GM18507 (cell line): ENCODE measurements around the gene GNLY.
"Not testable (repeated sequence)": the region's sequence is repeated elsewhere in the genome, so short reads cannot be mapped to it uniquely, and the experiment has no call there.

Experiments used
- DNase-seq: peaks from one replicate; pipeline ENCODE4 v3.0.0; 2011; ENCODE audit warnings: low read depth; ENCODE audit not compliant: insufficient read length; ENCODE audit errors: extremely low spot score
- FAIRE-seq: peaks from 2 replicates; lab custom pipeline; 2011; peaks lifted over from hg19 to GRCh38; lab: Jason Lieb, UNC

GNLY gene

DNA sequence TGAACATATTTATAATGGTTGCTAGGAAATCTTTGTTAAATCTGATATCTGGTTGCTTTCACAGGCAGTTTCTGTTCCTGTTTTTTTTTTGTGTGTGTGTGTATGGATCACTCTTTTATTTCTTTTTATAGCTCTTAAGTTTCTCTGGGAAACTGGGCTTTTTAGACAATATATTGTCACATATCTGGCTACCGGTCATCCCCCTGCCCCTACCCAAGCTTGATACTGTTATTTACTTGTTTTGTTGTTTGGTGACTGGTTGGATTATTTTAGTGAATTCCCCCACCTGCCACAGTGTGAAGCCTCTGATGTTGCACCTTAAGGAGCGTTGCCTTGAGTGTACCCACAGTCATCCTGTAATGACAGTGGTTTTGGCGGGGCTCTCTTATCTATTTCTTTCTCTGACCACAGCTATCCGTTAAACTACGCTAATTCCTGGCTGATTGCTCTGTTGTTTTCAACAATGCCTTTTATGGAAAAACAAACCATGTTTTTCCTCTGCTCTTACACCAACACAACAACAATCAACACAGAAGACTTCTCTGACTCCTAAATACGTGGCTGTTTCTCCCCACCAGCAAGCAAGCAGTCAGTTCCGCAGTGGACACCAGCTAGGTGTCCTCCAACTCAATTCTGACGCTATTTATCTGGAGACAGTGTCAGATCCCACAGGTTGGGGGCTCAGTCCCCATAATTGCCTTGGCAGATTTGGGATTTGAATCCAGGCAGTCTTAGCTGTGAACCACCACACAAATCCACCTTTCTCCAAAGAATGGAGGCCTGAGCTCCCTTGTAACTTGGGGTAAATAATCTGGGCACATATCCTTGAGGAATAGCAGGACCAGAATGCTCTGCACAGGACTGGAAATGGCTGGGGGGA lies 10.9 kb downstream of the GNLY start:
- peak; percentile 75 for FAIRE-seq

DNA sequence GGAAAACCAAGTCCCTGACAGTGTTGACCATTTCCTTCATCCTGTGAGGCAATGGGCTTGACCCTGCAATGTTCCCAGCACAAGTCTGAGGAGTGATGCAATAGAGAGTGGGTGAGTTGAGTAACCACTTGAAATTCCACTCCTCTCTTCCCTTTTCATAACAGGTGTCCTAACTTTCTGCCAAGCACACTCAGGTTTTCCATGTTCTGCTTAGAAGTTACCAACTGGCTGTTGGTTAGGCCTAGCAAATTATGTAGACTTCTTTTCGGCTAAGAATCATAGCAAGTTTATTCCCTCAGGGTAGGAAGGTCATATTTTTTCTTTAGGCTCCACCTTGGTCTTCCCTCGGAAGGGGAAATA lies 11.5 kb downstream of the GNLY start:
- DNase-seq (no peak), FAIRE-seq (no peak)

More for the DNA sequence above, 10.9 kb downstream of the GNLY start:
- no peak for DNase-seq

- no peak for DNase-seq
- FAIRE-seq, result no peak
These were observed 11.9 kb downstream of the GNLY start for GRCh38 chr2:85706063-85706462.

GRCh38 chr2:85706599-85707296 lies 12.6 kb downstream of the GNLY start:
- DNase-seq, result no peak
- no peak for FAIRE-seq

- DNase-seq (peak; percentile 50), FAIRE-seq (peak; percentile 90)
These were observed 13.1 kb downstream of the GNLY start for GRCh38 chr2:85707304-85707703.

DNA sequence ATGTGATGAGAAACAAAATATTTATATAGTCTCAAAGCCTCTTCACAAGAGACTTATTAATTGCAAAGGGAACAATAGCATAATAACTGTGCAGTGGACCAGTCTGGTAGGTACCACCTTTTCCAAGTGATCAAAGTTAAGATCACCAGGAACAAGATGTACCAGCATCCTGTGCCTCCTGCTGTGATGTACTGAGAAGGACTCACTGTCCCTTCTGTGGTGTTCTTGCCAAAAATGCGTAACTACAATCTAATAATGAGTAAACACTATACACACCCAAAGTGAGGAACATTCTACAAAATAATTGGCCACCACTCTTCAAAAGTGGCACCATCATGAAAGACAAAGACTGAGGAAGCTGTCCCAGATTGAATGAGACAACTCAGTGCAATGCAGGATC lies 14.5 kb downstream of the GNLY start:
- FAIRE-seq, result no peak

DNA sequence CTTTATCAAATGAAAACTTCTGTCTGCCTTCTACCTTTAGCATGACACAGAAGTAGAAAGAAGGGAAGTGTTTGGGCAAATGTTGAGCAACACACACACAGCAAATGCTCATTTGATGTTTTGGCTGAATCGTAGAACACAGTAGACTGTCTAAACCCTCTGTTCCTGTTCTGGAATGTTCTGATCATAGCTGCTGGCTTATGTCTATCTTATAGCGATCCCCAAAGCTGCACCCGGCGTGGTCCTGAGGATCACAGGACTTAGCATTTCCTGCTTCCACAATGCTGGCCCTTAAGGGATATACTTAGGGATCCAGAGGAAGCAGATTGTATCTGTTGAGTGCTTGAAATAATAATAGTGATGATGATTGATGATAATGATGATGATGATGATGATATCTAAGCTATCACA lies 15.2 kb downstream of the GNLY start:
- FAIRE-seq (no peak), DNase-seq (no peak)

More for the DNA sequence above, 14.5 kb downstream of the GNLY start:
- no peak for DNase-seq

- no peak for FAIRE-seq
- no peak for DNase-seq
These were observed 16.8 kb downstream of the GNLY start for GRCh38 chr2:85710687-85711577.

GRCh38 chr2:85711578-85712060 lies 17.5 kb downstream of the GNLY start:
- DNase-seq (no peak), FAIRE-seq (no peak)

DNA sequence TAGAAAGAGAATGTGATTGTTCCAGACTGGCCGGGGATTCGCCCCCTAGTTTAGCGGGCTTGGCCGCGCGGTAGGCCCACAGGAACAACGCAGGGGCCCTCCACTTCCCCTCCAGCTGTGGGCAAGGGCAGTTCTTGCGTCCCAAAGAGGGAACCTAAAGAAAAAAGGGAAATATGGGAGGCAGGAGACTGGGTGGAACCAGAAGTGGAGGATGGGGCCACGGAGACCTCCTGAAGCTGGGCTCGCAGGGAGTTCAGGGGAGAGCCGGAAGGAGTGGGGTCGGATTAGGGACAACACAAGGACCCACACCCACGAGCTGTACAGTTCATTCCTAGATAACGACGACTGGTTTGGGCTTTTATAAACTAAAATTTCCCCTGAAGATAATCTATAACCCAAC lies 18.2 kb downstream of the GNLY start:
- DNase-seq, result no peak
- no peak for FAIRE-seq

DNA sequence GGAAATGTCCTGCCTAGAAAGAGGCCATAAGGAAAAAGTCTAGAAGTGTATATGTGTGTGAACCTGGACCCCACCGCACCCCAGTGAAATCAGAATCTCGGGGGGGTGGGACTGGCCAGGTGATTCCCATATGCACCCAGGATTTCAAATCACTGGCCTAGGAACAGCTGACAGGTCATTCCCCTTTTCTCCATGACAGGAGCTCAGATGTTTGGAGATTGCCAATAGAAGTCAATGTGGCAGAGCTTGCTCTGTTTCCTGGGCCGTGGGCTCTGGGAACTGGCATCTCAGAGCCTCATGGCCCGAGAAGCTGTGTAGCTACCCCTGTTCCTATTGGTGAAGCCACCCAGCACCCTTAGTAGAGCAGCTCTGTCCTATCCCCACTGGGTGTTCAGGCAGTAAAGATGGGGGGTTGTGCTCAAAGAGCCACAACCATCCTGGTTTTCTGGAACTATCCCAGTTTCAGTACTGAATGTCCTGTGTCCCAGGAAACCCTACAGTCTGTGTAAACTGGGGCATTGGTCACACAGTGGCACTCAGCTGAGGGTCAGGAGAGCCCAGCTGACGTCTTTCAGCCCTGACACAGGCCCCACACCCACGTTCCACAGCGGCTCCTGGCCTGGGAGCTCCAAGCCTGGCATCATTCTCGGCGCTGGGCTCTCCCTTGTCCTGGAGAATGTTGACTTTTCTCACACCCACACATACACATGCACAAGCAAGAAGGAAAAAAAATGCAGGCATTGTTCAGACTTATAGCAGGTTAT lies 18.9 kb downstream of the GNLY start:
- DNase-seq (no peak), FAIRE-seq (no peak)

- FAIRE-seq, result no peak
- DNase-seq, result no peak
These were observed 19.7 kb downstream of the GNLY start for GRCh38 chr2:85713836-85714235.

- not testable (repeated sequence) for FAIRE-seq
These were observed 20.3 kb downstream of the GNLY start for GRCh38 chr2:85714421-85714820.

GRCh38 chr2:85714841-85715240 lies 20.7 kb downstream of the GNLY start:
- no peak for FAIRE-seq
- DNase-seq, result no peak

More at GRCh38 chr2:85714421-85714820, 20.3 kb downstream of the GNLY start:
- not testable (repeated sequence) for DNase-seq

DNA sequence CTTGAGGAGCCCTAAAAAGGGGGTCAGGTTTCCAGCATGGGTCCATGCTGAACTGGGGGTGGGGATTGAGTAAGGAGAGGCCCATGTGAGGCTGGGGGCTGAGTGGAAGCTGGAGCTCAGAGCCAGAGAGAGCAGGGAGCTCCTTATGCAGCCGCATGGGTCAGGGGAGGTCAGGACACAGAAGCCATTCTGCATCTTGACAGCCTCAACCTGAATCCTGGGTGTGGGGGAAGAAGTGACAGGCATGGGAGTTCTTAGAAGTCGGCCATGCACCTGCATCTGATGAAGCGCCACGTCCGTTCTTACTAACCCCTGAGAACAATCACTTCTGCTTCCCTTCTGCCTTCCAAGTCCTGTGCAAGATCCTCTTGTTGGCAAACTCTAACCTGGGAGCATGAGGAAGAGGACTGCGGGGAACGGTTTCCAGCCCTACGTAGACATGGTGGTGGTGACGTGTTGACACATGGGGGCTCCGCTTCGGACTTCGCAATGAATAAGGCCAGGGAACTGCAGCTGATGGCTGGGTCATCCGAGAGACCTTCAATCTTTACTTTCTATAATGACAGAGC lies 22.3 kb downstream of the GNLY start:
- FAIRE-seq (no peak), DNase-seq (no peak)

DNA sequence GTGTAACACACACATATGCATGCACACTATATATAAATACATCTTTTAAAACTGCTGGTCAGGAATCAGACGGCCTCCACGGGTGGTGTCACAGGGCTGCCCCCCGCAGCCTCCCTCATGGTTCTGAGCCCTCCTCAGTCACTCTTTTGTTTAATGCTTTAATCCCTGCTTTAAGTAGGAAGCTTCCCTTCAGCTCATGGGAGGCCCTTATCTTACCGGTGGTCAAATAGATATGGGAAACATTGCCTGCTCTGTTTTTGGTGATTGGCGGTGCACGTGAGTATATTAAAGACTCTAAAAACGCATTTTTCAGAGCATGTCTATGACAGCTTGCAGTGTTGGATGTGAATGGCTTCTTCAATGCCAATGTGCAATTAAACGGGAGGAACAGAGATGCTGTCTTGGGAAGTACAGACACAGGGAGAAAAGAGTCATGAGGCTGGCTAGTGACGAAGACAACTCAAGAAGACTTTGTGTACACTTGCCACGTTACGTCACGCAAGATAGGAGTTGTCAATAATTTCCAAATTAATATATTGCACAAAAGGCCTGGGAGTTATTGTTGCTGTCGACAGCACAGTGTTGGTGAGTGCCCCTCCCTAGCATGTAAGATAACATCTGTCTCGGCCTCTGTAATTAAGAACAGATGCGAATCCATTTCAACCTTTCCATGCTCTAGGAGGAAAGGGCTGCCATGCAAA lies 23.3 kb downstream of the GNLY start:
- no peak for DNase-seq
- FAIRE-seq, result no peak

DNA sequence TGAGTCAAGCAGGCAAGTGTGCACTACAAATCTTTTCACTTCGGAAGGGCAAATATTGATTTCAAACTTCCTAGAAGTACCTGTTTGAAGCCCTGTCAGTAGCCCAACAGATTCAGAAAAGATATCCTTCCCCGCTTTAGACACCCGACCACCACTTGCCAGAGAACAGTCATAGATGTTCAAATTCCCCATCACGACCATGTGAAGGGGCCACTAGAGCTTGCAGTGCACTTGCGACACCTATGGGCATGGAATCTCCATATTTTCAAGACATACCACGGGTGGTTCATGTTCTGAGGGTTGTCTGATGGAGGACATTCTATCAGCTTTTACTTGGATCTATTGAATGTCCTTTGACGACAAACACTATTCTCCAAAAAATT lies 23.8 kb downstream of the GNLY start:
- no peak for DNase-seq
- FAIRE-seq, result no peak

- DNase-seq (no peak), FAIRE-seq (no peak)
These were observed 24.8 kb downstream of the GNLY start for GRCh38 chr2:85718885-85719492.
